H7 (cell line): Measurements from ENCODE around the gene CDON. TPM values are rescaled to one million over a fixed set of nuclear protein-coding genes. Genes with fewer than 3 reads are reported as not detected.

Experiments used
- DNase-seq: peaks from one replicate; pipeline ENCODE4 v3.0.0; 2012
- H3K27me3 ChIP-seq: 2 replicates; pipeline ENCODE4 v1.6.0; 2011; ENCODE audit warnings: mild to moderate bottlenecking, low read length; ENCODE audit not compliant: control insufficient read depth, insufficient read depth
- H3K36me3 ChIP-seq: replicated peaks from 2 replicates; pipeline ENCODE4 v1.5.1; 2011; ENCODE audit warnings: low read length; ENCODE audit not compliant: control insufficient read depth, insufficient read depth
- H3K4me3 ChIP-seq: 2 replicates; pipeline ENCODE4 v1.5.1; 2011; ENCODE audit warnings: low read depth, mild to moderate bottlenecking, control low read depth, low read length, moderate library complexity; ENCODE audit not compliant: insufficient read depth
- total RNA-seq: library from RNA; depleted of rRNA; stranded (reverse); fragments of >200 nt; shearing (Covaris generic); gene quantifications from 2 replicates; pipeline ENCODE4 v1.2.3, GENCODE V29; 2014

The CDON gene
- total RNA-seq, 1 experiment from 2014 or later: 22.7 TPM

GRCh38 chr11:126072141-126072741 is 9.6 kb upstream of the CDON start:
- no peaks in the 10 kb centered on the region for H3K36me3 ChIP-seq
- no peak for DNase-seq
- no peak overlapping the region for H3K4me3 ChIP-seq
- no peaks in the 10 kb centered on the region for H3K27me3 ChIP-seq

GRCh38 chr11:126063507-126063852 is 814 bp upstream of the CDON start:
- Histone ChIP-seq H3K27me3 (no peaks in the 10 kb centered on the region; the same call in 1 of the 2 replicates), H3K4me3 (no peak overlapping the region), H3K36me3 (no peaks in the 10 kb centered on the region)
- DNase-seq: no peak

GRCh38 chr11:126061707-126062678 is 673 bp downstream of the CDON start:
- Histone ChIP-seq H3K27me3 (no peaks in the 10 kb centered on the region; the same call in 1 of the 2 replicates), H3K4me3 (peak overlapping the region; percentile 68), H3K36me3 (no peaks in the 10 kb centered on the region)
- peak; percentile 79 for DNase-seq

GRCh38 chr11:126060757-126061171 is 1.9 kb downstream of the CDON start:
- H3K4me3 ChIP-seq: no peak overlapping the region
- no peaks in the 10 kb centered on the region for H3K36me3 ChIP-seq
- no peaks in the 10 kb centered on the region for H3K27me3 ChIP-seq
- no peak for DNase-seq

GRCh38 chr11:126059238-126059781 is 3.4 kb downstream of the CDON start:
- no peak overlapping the region for H3K4me3 ChIP-seq
- H3K36me3 ChIP-seq: no peaks in the 10 kb centered on the region
- H3K27me3 ChIP-seq: no peaks in the 10 kb centered on the region
- DNase-seq: peak; percentile 50

- DNase-seq: no peak
- no peaks in the 10 kb centered on the region for H3K27me3 ChIP-seq
- no peak overlapping the region for H3K4me3 ChIP-seq
- H3K36me3 ChIP-seq: no peaks in the 10 kb centered on the region
Observed at GRCh38 chr11:126058105-126058874, 4.4 kb downstream of the CDON start.

- no peaks in the 10 kb centered on the region for H3K36me3 ChIP-seq
- no peaks in the 10 kb centered on the region for H3K27me3 ChIP-seq
- DNase-seq: no peak
- no peak overlapping the region for H3K4me3 ChIP-seq
Observed at GRCh38 chr11:126054882-126055281, 7.8 kb downstream of the CDON start.

GRCh38 chr11:126054408-126054807 is 8.3 kb downstream of the CDON start:
- no peaks in the 10 kb centered on the region for H3K27me3 ChIP-seq
- no peak for DNase-seq

GRCh38 chr11:126053415-126054286 is 9.0 kb downstream of the CDON start:
- DNase-seq: no peak
- H3K27me3 ChIP-seq: no peaks in the 10 kb centered on the region
- no peaks in the 10 kb centered on the region for H3K36me3 ChIP-seq
- H3K4me3 ChIP-seq: no peak overlapping the region

More at GRCh38 chr11:126054408-126054807, 8.3 kb downstream of the CDON start:
- Histone ChIP-seq H3K36me3 (no peaks in the 10 kb centered on the region), H3K4me3 (no peak overlapping the region)

GRCh38 chr11:126051117-126051516 is 11.5 kb downstream of the CDON start:
- Histone ChIP-seq H3K36me3 (no peaks in the 10 kb centered on the region), H3K27me3 (no peaks in the 10 kb centered on the region), H3K4me3 (no peak overlapping the region)
- no peak for DNase-seq

- no peak for DNase-seq
- Histone ChIP-seq H3K4me3 (no peak overlapping the region), H3K27me3 (no peaks in the 10 kb centered on the region), H3K36me3 (no peaks in the 10 kb centered on the region)
Observed at GRCh38 chr11:126049159-126049558, 13.5 kb downstream of the CDON start.

- Histone ChIP-seq H3K4me3 (no peak overlapping the region), H3K27me3 (no peaks in the 10 kb centered on the region), H3K36me3 (no peaks in the 10 kb centered on the region)
- DNase-seq: no peak
Observed at GRCh38 chr11:126048197-126048596, 14.5 kb downstream of the CDON start.

- no peaks in the 10 kb centered on the region for H3K36me3 ChIP-seq
- no peaks in the 10 kb centered on the region for H3K27me3 ChIP-seq
- H3K4me3 ChIP-seq: no peak overlapping the region
- no peak for DNase-seq
Observed at GRCh38 chr11:126046570-126047195, 16.0 kb downstream of the CDON start.
